Fibroblast of lung (primary cell): ENCODE results near the gene LCE5A. TPM values are rescaled to one million over a fixed set of nuclear protein-coding genes. Genes with fewer than 3 reads are reported as not detected.

Experiments
- DNase-seq, 2 donors: peaks; one replicate each; pipeline versions ENCODE4 v3.0.0 to v3.0.0-alpha.2; 2010; ENCODE audit warnings: low read depth in 2 of 2
- H2AFZ ChIP-seq: 2 replicates; pipeline ENCODE4 v1.5.1; 2012; ENCODE audit warnings: low read length, control low read depth, inconsistent platforms
- H3K27ac ChIP-seq: 2 replicates; pipeline ENCODE4 v1.5.1; 2011; ENCODE audit warnings: low read length, control low read depth; ENCODE audit not compliant: insufficient read depth
- H3K27me3 ChIP-seq: 2 replicates; pipeline ENCODE4 v1.5.1; 2011; ENCODE audit warnings: mild to moderate bottlenecking, low read length; ENCODE audit not compliant: control insufficient read depth, insufficient read depth
- H3K36me3 ChIP-seq: 2 replicates; pipeline ENCODE4 v1.5.1; 2011; ENCODE audit warnings: low read length; ENCODE audit not compliant: control insufficient read depth, insufficient read depth
- H3K4me1 ChIP-seq: 2 replicates; pipeline ENCODE4 v1.5.1; 2011; ENCODE audit warnings: low read length; ENCODE audit not compliant: control insufficient read depth, insufficient read depth; ENCODE audit errors: extremely low read depth
- H3K4me2 ChIP-seq: 2 replicates; pipeline ENCODE4 v1.5.1; 2011; ENCODE audit warnings: low read length, control low read depth; ENCODE audit not compliant: insufficient read depth; ENCODE audit errors: extremely low read depth
- H3K4me3 ChIP-seq, 4 experiments: fragments of 200-600 bp in 1 of 4; sonication (generic) in 1 of 4; replicated peaks in 1 of 4; 2 replicates each; pipeline ENCODE4 v1.5.1; 2011 to 2016; ENCODE audit warnings: low read length in 4 of 4, low read depth in 3 of 4, mild to moderate bottlenecking in 3 of 4, control low read depth in 2 of 4, inconsistent platforms in 1 of 4, mixed read lengths in 1 of 4; ENCODE audit not compliant: insufficient read depth in 1 of 4; ENCODE audit errors: control extremely low read depth in 1 of 4
- H3K79me2 ChIP-seq: 2 replicates; pipeline ENCODE4 v1.5.1; 2012; ENCODE audit warnings: mild to moderate bottlenecking, low read length, inconsistent platforms; ENCODE audit not compliant: control insufficient read depth, insufficient read depth
- H3K9ac ChIP-seq: 2 replicates; pipeline ENCODE4 v1.5.1; 2011; ENCODE audit warnings: mild to moderate bottlenecking, low read length, control low read depth; ENCODE audit not compliant: insufficient read depth
- H3K9me3 ChIP-seq: 2 replicates; pipeline ENCODE4 v1.5.1; 2012; ENCODE audit warnings: low read depth, low read length; ENCODE audit not compliant: control insufficient read depth, insufficient read depth
- H4K20me1 ChIP-seq: 2 replicates; pipeline ENCODE4 v1.5.1; 2011; ENCODE audit warnings: low read length; ENCODE audit not compliant: control insufficient read depth, insufficient read depth; ENCODE audit errors: extremely low read depth
- EZH2 ChIP-seq: IDR thresholded peaks from 2 replicates; pipeline ENCODE4 v1.5.1; 2012; ENCODE audit warnings: low read length, control low read depth, mild to moderate bottlenecking; ENCODE audit errors: missing control alignments
- polyA plus RNA-seq, 2 donors: library from polyadenylated mRNA; depleted of rRNA in 1 of 2; stranded (reverse) in 1 of 2; unstranded in 1 of 2; fragments of >200 nt; gene quantifications; 2 replicates each; pipeline ENCODE4 v1.2.1, GENCODE V29; 2011 to 2012; ENCODE audit warnings: missing spikeins in 1 of 2
- total RNA-seq: library from RNA; depleted of rRNA; stranded (reverse); fragments of >200 nt; gene quantifications from 2 replicates; pipeline ENCODE4 v1.2.1, GENCODE V29; 2014
- TF ChIP-seq, protein P1 (sequence below), 2 donors: IDR thresholded peaks in 1 of 2; conservative IDR thresholded peaks in 1 of 2; 1 replicate in 1 of 2; 2 replicates in 1 of 2; pipeline ENCODE4 v1.5.1; 2011 to 2012; ENCODE audit warnings: low read length in 2 of 2, control low read depth in 1 of 2, inconsistent platforms in 1 of 2, low read depth in 1 of 2, mild to moderate bottlenecking in 1 of 2

Gene LCE5A
- total and polyA plus RNA-seq, 2 donors (not counting 1 experiment from before 2014, with no cell fraction given) = not detected

DNA sequence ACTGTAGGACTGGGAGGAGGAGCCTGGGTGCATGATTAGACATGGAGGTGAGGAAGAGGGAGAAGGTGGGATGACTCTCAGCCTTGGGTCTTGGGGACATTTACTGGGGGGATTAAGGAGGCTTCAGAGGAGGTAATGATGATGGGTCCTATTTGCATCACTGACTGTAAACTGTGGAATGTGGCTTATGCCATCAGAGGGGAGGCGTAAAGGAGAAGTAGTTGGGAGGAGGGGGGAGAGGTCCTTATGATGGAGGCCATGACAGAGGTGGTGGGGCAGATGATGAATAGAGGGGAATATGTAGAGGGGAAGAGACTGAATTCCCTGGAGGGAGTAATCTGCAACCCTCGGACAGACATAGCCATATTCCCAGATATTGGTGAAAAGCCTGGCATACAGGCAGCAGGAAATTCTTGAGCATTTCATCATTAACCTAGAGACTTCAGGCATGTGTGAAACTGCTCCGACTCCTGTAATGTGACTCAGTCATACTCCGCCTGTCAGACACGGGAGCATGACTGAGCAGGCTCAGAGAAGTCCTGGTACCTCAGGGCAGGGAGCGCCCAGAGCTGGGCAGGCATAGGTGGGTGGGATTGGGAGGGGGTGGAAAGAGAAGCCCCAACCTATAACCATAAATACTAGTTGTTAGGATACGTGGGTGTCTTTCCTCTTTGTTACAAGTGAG lies 8.0 kb upstream of the LCE5A start:
- no peak overlapping the region for H3K9ac ChIP-seq
- H2AFZ ChIP-seq = no peak overlapping the region
- H3K9me3 ChIP-seq = no peaks in the 10 kb centered on the region
- peak in 1 of 2 donors; percentile 19 for DNase-seq
- H3K36me3 ChIP-seq = no peaks in the 10 kb centered on the region
- no peak overlapping the region for H3K4me3 ChIP-seq
- no peaks in the 10 kb centered on the region for H3K27me3 ChIP-seq
- TF ChIP-seq, protein P1, sequence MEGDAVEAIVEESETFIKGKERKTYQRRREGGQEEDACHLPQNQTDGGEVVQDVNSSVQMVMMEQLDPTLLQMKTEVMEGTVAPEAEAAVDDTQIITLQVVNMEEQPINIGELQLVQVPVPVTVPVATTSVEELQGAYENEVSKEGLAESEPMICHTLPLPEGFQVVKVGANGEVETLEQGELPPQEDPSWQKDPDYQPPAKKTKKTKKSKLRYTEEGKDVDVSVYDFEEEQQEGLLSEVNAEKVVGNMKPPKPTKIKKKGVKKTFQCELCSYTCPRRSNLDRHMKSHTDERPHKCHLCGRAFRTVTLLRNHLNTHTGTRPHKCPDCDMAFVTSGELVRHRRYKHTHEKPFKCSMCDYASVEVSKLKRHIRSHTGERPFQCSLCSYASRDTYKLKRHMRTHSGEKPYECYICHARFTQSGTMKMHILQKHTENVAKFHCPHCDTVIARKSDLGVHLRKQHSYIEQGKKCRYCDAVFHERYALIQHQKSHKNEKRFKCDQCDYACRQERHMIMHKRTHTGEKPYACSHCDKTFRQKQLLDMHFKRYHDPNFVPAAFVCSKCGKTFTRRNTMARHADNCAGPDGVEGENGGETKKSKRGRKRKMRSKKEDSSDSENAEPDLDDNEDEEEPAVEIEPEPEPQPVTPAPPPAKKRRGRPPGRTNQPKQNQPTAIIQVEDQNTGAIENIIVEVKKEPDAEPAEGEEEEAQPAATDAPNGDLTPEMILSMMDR (conservative IDR thresholded peaks at IDR 0.05 in 1 of 2, IDR thresholded peaks at IDR 0.05 in 1 of 2; ENCODE audit: low read depth in 1 of 2, low read length in 2 of 2) = no peak
- no peak for TF ChIP-seq EZH2
- no peaks in the 10 kb centered on the region for H3K4me1 ChIP-seq
- no peak overlapping the region for H3K27ac ChIP-seq
- H3K79me2 ChIP-seq = no peaks in the 10 kb centered on the region
- H3K4me2 ChIP-seq = no peak overlapping the region
- H4K20me1 ChIP-seq = no peaks in the 10 kb centered on the region

- peaks cover 6% of the 10 kb centered on the region for H3K27me3 ChIP-seq
- H3K4me1 ChIP-seq = no peaks in the 10 kb centered on the region
- H3K36me3 ChIP-seq = no peaks in the 10 kb centered on the region
Observed at GRCh38 chr1:152505083-152505482, 5.5 kb upstream of the LCE5A start.

DNA sequence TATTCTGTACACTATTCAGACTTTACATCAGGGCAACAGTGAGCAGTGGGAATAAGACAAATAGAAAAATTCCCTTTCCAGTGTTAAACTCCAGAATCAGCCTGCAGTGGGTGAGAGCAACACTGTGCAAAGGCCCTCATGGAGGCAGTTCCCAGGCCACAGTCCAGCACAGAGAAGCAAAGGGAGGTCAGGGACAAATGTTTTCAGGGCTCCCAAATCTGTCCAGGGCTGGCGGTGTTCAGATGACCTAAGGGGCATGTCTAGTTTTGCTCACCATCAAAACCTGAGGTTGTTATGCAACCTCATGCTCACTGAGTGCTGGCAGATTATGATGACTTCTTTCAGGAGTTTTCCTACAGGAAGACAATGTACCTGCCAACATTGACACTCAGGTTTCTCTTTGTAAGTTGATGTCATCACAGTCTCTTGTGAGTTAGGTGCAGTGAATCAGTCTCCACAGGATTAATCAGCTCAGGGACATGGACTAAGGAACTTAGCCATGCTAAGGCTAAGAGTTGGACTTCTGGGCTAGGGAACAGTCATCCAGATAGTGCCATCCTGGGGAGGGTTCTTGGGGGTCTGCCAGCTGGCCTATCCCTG lies 3.6 kb upstream of the LCE5A start:
- no peak overlapping the region for H2AFZ ChIP-seq
- DNase-seq = no peak
- no peaks in the 10 kb centered on the region for H3K9me3 ChIP-seq
- H3K36me3 ChIP-seq = no peaks in the 10 kb centered on the region
- H3K9ac ChIP-seq = no peak overlapping the region
- peaks cover 6% of the 10 kb centered on the region for H3K27me3 ChIP-seq
- TF ChIP-seq, protein P1 (conservative IDR thresholded peaks at IDR 0.05 in 1 of 2, IDR thresholded peaks at IDR 0.05 in 1 of 2; ENCODE audit: low read depth in 1 of 2, low read length in 2 of 2) = no peak
- no peak for TF ChIP-seq EZH2
- no peaks in the 10 kb centered on the region for H4K20me1 ChIP-seq
- no peak overlapping the region for H3K27ac ChIP-seq
- no peak overlapping the region for H3K4me3 ChIP-seq
- H3K4me2 ChIP-seq = no peak overlapping the region
- no peaks in the 10 kb centered on the region for H3K79me2 ChIP-seq
- H3K4me1 ChIP-seq = no peaks in the 10 kb centered on the region

More at GRCh38 chr1:152505083-152505482, 5.5 kb upstream of the LCE5A start:
- Histone ChIP-seq H3K9ac (no peak overlapping the region), H3K4me3 (no peak overlapping the region), H3K9me3 (no peaks in the 10 kb centered on the region), H3K4me2 (no peak overlapping the region), H3K79me2 (no peaks in the 10 kb centered on the region), H2AFZ (no peak overlapping the region), H4K20me1 (no peaks in the 10 kb centered on the region), H3K27ac (no peak overlapping the region)
- DNase-seq = no peak
- TF ChIP-seq EZH2 = no peak
- TF ChIP-seq, protein P1 (conservative IDR thresholded peaks at IDR 0.05 in 1 of 2, IDR thresholded peaks at IDR 0.05 in 1 of 2; ENCODE audit: low read depth in 1 of 2, low read length in 2 of 2) = no peak
